ENCODE measurements around the gene NRG3.

GRCh38 chr10:82986216-82986615, 1111.2 kb downstream of the NRG3 start:
- no peak for TF ChIP-seq POLR2A (IDR thresholded peaks at IDR 0.05)
- TF ChIP-seq, protein P1, sequence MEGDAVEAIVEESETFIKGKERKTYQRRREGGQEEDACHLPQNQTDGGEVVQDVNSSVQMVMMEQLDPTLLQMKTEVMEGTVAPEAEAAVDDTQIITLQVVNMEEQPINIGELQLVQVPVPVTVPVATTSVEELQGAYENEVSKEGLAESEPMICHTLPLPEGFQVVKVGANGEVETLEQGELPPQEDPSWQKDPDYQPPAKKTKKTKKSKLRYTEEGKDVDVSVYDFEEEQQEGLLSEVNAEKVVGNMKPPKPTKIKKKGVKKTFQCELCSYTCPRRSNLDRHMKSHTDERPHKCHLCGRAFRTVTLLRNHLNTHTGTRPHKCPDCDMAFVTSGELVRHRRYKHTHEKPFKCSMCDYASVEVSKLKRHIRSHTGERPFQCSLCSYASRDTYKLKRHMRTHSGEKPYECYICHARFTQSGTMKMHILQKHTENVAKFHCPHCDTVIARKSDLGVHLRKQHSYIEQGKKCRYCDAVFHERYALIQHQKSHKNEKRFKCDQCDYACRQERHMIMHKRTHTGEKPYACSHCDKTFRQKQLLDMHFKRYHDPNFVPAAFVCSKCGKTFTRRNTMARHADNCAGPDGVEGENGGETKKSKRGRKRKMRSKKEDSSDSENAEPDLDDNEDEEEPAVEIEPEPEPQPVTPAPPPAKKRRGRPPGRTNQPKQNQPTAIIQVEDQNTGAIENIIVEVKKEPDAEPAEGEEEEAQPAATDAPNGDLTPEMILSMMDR (IDR thresholded peaks at IDR 0.05): no peak
